ENCODE results near the gene ARSB. TPM values are rescaled to one million over a fixed set of nuclear protein-coding genes. Genes with fewer than 3 reads are reported as not detected.

The ARSB gene
- total and polyA plus RNA-seq, 9 of the 15 experiments (the other 6 are each of a cell fraction or from before 2014, with no cell fraction given): 0.52 to 4.6 (median 2.4) TPM

DNA sequence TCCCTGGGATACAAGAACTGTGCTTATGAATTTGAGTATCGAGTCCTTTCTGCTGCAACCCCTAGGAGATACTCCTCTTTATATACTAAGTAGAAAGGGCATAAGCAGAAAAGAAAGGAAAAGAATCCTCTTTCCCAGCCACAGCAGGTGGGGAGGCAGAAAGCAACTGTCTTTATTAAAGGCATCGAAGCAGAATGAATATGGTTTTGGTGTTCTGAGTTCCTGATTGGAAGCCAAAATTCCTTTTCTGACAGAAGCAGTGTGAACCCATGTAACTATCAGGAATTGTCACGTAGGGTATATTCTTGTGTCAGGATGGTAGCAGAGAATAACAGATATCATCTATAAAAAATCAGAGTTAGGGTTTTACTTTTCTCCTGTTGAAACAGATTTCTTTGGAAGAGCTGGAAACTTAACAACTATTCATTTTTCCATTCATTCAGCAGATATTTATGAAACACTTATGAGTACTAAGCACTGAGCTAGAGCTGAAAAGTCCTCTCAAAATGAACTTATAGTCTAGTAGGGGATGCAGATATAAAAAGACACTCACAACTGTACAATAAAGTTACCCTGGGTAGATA is 240.1 kb downstream of the ARSB start:
- in situ Hi-C loops (cut with MboI) (no loop called here), intact Hi-C loops (cut with micrococcal nuclease) (no loop called here)
- WGBS (ENCODE audit: insufficient coverage, low coverage, missing lambda C conversion rate): 0% methylated on average over 3 of the region's 3 CpGs
- Histone ChIP-seq H3K9me3 (replicated peaks; ENCODE audit: control insufficient read depth, insufficient read depth, low read depth, low read length) (no peaks in the 10 kb centered on the region; the same call in 1 of the 2 replicates), H3K27me3 (ENCODE audit: control insufficient read depth in 2 of 2, insufficient read depth in 2 of 2, low read length in 2 of 2) (peaks cover 28 to 40% of the 10 kb centered on the region in 2 experiments), H3K4me1 (replicated peaks in 1 of 2; ENCODE audit: control insufficient read depth in 2 of 2, insufficient read depth in 2 of 2, low read length in 2 of 2) (no peaks in the 10 kb centered on the region), H3K9me1 (ENCODE audit: control insufficient read depth, insufficient read depth, low read length) (no peaks in the 10 kb centered on the region), H3K4me2 (ENCODE audit: insufficient read depth, low read length) (no peak overlapping the region), H3K27ac (ENCODE audit: extremely low read depth, low read depth, low read length) (no peak overlapping the region), H3K36me3 (ENCODE audit: control insufficient read depth, insufficient read depth, low read length) (no peaks in the 10 kb centered on the region), H3K9ac (ENCODE audit: insufficient read depth in 1 of 2, low read depth in 2 of 2, low read length in 2 of 2) (no peak overlapping the region), H3K79me2 (ENCODE audit: control insufficient read depth, insufficient read depth, low read length) (no peaks in the 10 kb centered on the region), H4K20me1 (replicated peaks; ENCODE audit: control insufficient read depth, insufficient read depth, low read length) (no peaks in the 10 kb centered on the region), H2AFZ (ENCODE audit: low read depth, low read length) (no peak overlapping the region), H3K4me3 (no peak overlapping the region)
- no TSS peak for BruUV-seq (replicated peaks)
- POLR2A ChIA-PET: interaction anchor here (0.9 to 1.5 kb wide), 4 partner anchors 11 to 26 kb away, joined by 3 to 5 read pairs (median 3); no protein-coding TSS in a partner anchor
- ATAC-seq (no peak), FAIRE-seq (no peak), DNase-seq (ENCODE audit: extremely low read depth in 1 of 4, low spot score in 3 of 4) (no peak)
- CTCF ChIA-PET (ENCODE audit: low intra/inter-chr PET ratio): no interaction called here
- TF ChIP-seq, protein P1, sequence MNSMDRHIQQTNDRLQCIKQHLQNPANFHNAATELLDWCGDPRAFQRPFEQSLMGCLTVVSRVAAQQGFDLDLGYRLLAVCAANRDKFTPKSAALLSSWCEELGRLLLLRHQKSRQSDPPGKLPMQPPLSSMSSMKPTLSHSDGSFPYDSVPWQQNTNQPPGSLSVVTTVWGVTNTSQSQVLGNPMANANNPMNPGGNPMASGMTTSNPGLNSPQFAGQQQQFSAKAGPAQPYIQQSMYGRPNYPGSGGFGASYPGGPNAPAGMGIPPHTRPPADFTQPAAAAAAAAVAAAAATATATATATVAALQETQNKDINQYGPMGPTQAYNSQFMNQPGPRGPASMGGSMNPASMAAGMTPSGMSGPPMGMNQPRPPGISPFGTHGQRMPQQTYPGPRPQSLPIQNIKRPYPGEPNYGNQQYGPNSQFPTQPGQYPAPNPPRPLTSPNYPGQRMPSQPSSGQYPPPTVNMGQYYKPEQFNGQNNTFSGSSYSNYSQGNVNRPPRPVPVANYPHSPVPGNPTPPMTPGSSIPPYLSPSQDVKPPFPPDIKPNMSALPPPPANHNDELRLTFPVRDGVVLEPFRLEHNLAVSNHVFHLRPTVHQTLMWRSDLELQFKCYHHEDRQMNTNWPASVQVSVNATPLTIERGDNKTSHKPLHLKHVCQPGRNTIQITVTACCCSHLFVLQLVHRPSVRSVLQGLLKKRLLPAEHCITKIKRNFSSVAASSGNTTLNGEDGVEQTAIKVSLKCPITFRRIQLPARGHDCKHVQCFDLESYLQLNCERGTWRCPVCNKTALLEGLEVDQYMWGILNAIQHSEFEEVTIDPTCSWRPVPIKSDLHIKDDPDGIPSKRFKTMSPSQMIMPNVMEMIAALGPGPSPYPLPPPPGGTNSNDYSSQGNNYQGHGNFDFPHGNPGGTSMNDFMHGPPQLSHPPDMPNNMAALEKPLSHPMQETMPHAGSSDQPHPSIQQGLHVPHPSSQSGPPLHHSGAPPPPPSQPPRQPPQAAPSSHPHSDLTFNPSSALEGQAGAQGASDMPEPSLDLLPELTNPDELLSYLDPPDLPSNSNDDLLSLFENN (IDR thresholded peaks at IDR 0.05; ENCODE audit: low read depth in 2 of 2, low read length in 2 of 2): no peak
- TF ChIP-seq ZNF217 (CRISPR knock-in tag; IDR thresholded peaks at IDR 0.05): no peak
- no peak for TF ChIP-seq NR1H2 (CRISPR knock-in tag; IDR thresholded peaks at IDR 0.05)
- TF ChIP-seq, protein P2, sequence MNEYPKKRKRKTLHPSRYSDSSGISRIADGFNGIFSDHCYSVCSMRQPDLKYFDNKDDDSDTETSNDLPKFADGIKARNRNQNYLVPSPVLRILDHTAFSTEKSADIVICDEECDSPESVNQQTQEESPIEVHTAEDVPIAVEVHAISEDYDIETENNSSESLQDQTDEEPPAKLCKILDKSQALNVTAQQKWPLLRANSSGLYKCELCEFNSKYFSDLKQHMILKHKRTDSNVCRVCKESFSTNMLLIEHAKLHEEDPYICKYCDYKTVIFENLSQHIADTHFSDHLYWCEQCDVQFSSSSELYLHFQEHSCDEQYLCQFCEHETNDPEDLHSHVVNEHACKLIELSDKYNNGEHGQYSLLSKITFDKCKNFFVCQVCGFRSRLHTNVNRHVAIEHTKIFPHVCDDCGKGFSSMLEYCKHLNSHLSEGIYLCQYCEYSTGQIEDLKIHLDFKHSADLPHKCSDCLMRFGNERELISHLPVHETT (CRISPR knock-in tag; conservative IDR thresholded peaks at IDR 0.05 in 1 of 2, IDR thresholded peaks at IDR 0.05 in 1 of 2): no peak
- TF ChIP-seq KHSRP (IDR thresholded peaks at IDR 0.05): no peak
- no peak for TF ChIP-seq ZNF696 (CRISPR knock-in tag; conservative IDR thresholded peaks at IDR 0.05)
- no peak for TF ChIP-seq ELF1 (tag; IDR thresholded peaks at IDR 0.05)

Data from K562 (cell line).